ENCODE results near the gene HBM. TPM values are rescaled to one million over a fixed set of nuclear protein-coding genes. Genes with fewer than 3 reads are reported as not detected.
"Not testable (repeated sequence)": the region's sequence is repeated elsewhere in the genome, so short reads cannot be mapped to it uniquely, and the experiment has no call there.

The HBM gene
- total RNA-seq, 1 donor from 2014 or later = not detected

- H3K36me3 Mint-ChIP-seq (ENCODE audit: low read depth, unreplicated experiment) = peaks cover 55% of the 10 kb centered on the region
- H3K4me3 Mint-ChIP-seq (ENCODE audit: unreplicated experiment) = no peak overlapping the region
- no peak for TF ChIP-seq CTCF (IDR thresholded peaks at IDR 0.05; ENCODE audit: unreplicated experiment)
- H3K27ac Mint-ChIP-seq (ENCODE audit: unreplicated experiment) = no peak overlapping the region
- DNase-seq (ENCODE audit: low spot score) = no peak
- H3K4me1 Mint-ChIP-seq (ENCODE audit: unreplicated experiment) = peaks cover 8% of the 10 kb centered on the region
- H3K9me3 Mint-ChIP-seq (ENCODE audit: unreplicated experiment) = no peaks in the 10 kb centered on the region
- H3K27me3 Mint-ChIP-seq (ENCODE audit: unreplicated experiment) = no peaks in the 10 kb centered on the region
Observed at GRCh38 chr16:193441-193840, 27.7 kb downstream of the HBM start.

GRCh38 chr16:194516-194915 is 28.7 kb downstream of the HBM start:
- Mint-ChIP-seq H3K4me1 (ENCODE audit: unreplicated experiment) (peaks cover 8% of the 10 kb centered on the region), H3K27ac (ENCODE audit: unreplicated experiment) (no peak overlapping the region), H3K9me3 (ENCODE audit: unreplicated experiment) (no peaks in the 10 kb centered on the region), H3K4me3 (ENCODE audit: unreplicated experiment) (no peak overlapping the region), H3K27me3 (ENCODE audit: unreplicated experiment) (no peaks in the 10 kb centered on the region), H3K36me3 (ENCODE audit: low read depth, unreplicated experiment) (peaks cover 49% of the 10 kb centered on the region)
- TF ChIP-seq CTCF (IDR thresholded peaks at IDR 0.05; ENCODE audit: unreplicated experiment) = no peak
- DNase-seq (ENCODE audit: low spot score) = no peak

DNA sequence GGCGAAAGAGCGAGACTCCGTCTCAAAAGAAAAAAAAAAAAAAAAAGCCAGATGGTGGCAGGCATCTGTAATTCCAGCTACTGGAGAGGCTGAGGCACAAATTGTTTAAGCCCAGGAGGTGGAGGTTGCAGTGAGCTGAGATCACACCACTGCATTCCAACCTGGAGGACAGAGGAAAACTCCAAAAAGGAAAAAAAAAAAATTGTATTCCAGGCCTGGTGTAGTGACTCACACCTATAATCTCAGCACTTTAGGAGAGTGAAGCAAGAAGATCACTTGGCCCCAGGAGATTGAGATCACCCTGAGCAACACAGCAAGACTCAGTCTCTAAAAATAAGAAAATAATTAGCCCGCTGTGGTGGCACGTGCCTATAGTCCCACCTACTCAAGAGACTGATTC is 34.6 kb downstream of the HBM start:
- Mint-ChIP-seq H3K36me3 (ENCODE audit: low read depth, unreplicated experiment) (peaks cover 17% of the 10 kb centered on the region), H3K9me3 (ENCODE audit: unreplicated experiment) (no peaks in the 10 kb centered on the region), H3K4me1 (ENCODE audit: unreplicated experiment) (no peaks in the 10 kb centered on the region), H3K27ac (ENCODE audit: unreplicated experiment) (no peak overlapping the region), H3K27me3 (ENCODE audit: unreplicated experiment) (peaks cover 2% of the 10 kb centered on the region), H3K4me3 (ENCODE audit: unreplicated experiment) (no peak overlapping the region)
- TF ChIP-seq CTCF (IDR thresholded peaks at IDR 0.05; ENCODE audit: unreplicated experiment) = no peak
- no peak for DNase-seq (ENCODE audit: low spot score)

- no peaks in the 10 kb centered on the region for H3K9me3 Mint-ChIP-seq (ENCODE audit: unreplicated experiment)
- peaks cover 2% of the 10 kb centered on the region for H3K27me3 Mint-ChIP-seq (ENCODE audit: unreplicated experiment)
- no peak for DNase-seq (ENCODE audit: low spot score)
- TF ChIP-seq CTCF (IDR thresholded peaks at IDR 0.05; ENCODE audit: unreplicated experiment) = no peak
- no peak overlapping the region for H3K27ac Mint-ChIP-seq (ENCODE audit: unreplicated experiment)
- H3K4me1 Mint-ChIP-seq (ENCODE audit: unreplicated experiment) = no peaks in the 10 kb centered on the region
- H3K36me3 Mint-ChIP-seq (ENCODE audit: low read depth, unreplicated experiment) = peaks cover 22% of the 10 kb centered on the region
- H3K4me3 Mint-ChIP-seq (ENCODE audit: unreplicated experiment) = no peak overlapping the region
Observed at GRCh38 chr16:203246-203645, 37.5 kb downstream of the HBM start.

- not testable (repeated sequence) for H3K4me3 Mint-ChIP-seq (ENCODE audit: unreplicated experiment); DNase-seq (ENCODE audit: low spot score); H3K27me3 Mint-ChIP-seq (ENCODE audit: unreplicated experiment); H3K4me1 Mint-ChIP-seq (ENCODE audit: unreplicated experiment); H3K9me3 Mint-ChIP-seq (ENCODE audit: unreplicated experiment); H3K27ac Mint-ChIP-seq (ENCODE audit: unreplicated experiment)
- H3K36me3 Mint-ChIP-seq (ENCODE audit: low read depth, unreplicated experiment) = peaks cover 24% of the 10 kb centered on the region
Observed at GRCh38 chr16:204046-204445, 38.3 kb downstream of the HBM start.

DNA sequence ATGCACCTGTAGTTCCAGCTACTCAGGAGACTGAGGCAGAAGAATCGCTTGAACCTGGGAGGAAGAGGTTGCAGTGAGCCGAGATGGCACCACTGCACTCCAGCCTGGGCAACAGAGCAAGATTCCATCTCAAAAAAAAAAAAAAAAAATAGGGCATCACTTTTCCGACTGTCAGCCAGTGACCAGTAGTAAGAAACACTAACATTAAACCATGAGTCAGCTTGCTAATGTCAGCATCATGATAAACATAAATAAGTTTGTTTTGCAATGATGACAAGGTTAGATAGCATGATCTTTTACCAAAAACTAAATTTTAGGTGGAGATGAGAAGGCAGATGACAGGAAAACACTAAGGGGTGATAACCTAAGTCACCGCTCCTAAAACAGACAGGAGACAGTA is 43.6 kb downstream of the HBM start:
- H3K4me1 Mint-ChIP-seq (ENCODE audit: unreplicated experiment); H3K27ac Mint-ChIP-seq (ENCODE audit: unreplicated experiment); DNase-seq (ENCODE audit: low spot score); H3K4me3 Mint-ChIP-seq (ENCODE audit: unreplicated experiment); H3K9me3 Mint-ChIP-seq (ENCODE audit: unreplicated experiment); H3K27me3 Mint-ChIP-seq (ENCODE audit: unreplicated experiment): not testable (repeated sequence)
- peaks cover 19% of the 10 kb centered on the region for H3K36me3 Mint-ChIP-seq (ENCODE audit: low read depth, unreplicated experiment)

GRCh38 chr16:211631-212180 is 45.9 kb downstream of the HBM start:
- H3K27me3 Mint-ChIP-seq (ENCODE audit: unreplicated experiment); H3K27ac Mint-ChIP-seq (ENCODE audit: unreplicated experiment); DNase-seq (ENCODE audit: low spot score); H3K4me3 Mint-ChIP-seq (ENCODE audit: unreplicated experiment); H3K9me3 Mint-ChIP-seq (ENCODE audit: unreplicated experiment); H3K4me1 Mint-ChIP-seq (ENCODE audit: unreplicated experiment): not testable (repeated sequence)
- H3K36me3 Mint-ChIP-seq (ENCODE audit: low read depth, unreplicated experiment) = peaks cover 14% of the 10 kb centered on the region

Data from endothelial cell (in vitro differentiated cells).